ENCODE data around the gene RGN.

Gene RGN

GRCh38 chrX:47060708-47061107 lies 17.5 kb upstream of the RGN start:
- no peaks in the 10 kb centered on the region for H3K36me3 ChIP-seq (ENCODE audit: insufficient read depth)
- no peaks in the 10 kb centered on the region for H3K4me1 ChIP-seq (ENCODE audit: low read depth, poor library complexity, severe bottlenecking)
- no peaks in the 10 kb centered on the region for H3K79me2 ChIP-seq (ENCODE audit: insufficient read depth, low read depth)

GRCh38 chrX:47061238-47061919 lies 16.9 kb upstream of the RGN start:
- Histone ChIP-seq H3K27ac (no peak overlapping the region), H3K9ac (no peak overlapping the region), H2AFZ (ENCODE audit: low read depth) (no peak overlapping the region), H3K4me3 (IDR thresholded peaks at IDR 0.05; ENCODE audit: insufficient read depth, low read depth, low read length) (no peak overlapping the region), H3K4me2 (no peak overlapping the region), H4K20me1 (ENCODE audit: insufficient read depth) (no peaks in the 10 kb centered on the region), H3K36me3 (ENCODE audit: insufficient read depth) (no peaks in the 10 kb centered on the region), H3K4me1 (ENCODE audit: low read depth, poor library complexity, severe bottlenecking) (no peaks in the 10 kb centered on the region), H3K79me2 (ENCODE audit: insufficient read depth, low read depth) (no peaks in the 10 kb centered on the region), H3K27me3 (ENCODE audit: insufficient read depth, low read depth) (no peaks in the 10 kb centered on the region)
- no peak for TF ChIP-seq CTCF (conservative IDR thresholded peaks at IDR 0.05; ENCODE audit: low read depth, low read length)

More at GRCh38 chrX:47060708-47061107, 17.5 kb upstream of the RGN start:
- Histone ChIP-seq H2AFZ (ENCODE audit: low read depth) (no peak overlapping the region), H3K4me3 (IDR thresholded peaks at IDR 0.05; ENCODE audit: insufficient read depth, low read depth, low read length) (no peak overlapping the region), H3K27ac (no peak overlapping the region), H4K20me1 (ENCODE audit: insufficient read depth) (no peaks in the 10 kb centered on the region), H3K27me3 (ENCODE audit: insufficient read depth, low read depth) (no peaks in the 10 kb centered on the region), H3K4me2 (no peak overlapping the region), H3K9ac (no peak overlapping the region)
- TF ChIP-seq CTCF (conservative IDR thresholded peaks at IDR 0.05; ENCODE audit: low read depth, low read length), result no peak

GRCh38 chrX:47063179-47063578 lies 15.1 kb upstream of the RGN start:
- Histone ChIP-seq H3K27me3 (ENCODE audit: insufficient read depth, low read depth) (no peaks in the 10 kb centered on the region), H4K20me1 (ENCODE audit: insufficient read depth) (no peaks in the 10 kb centered on the region), H3K27ac (no peak overlapping the region), H3K4me1 (ENCODE audit: low read depth, poor library complexity, severe bottlenecking) (no peaks in the 10 kb centered on the region), H3K4me3 (IDR thresholded peaks at IDR 0.05; ENCODE audit: insufficient read depth, low read depth, low read length) (no peak overlapping the region), H3K9ac (no peak overlapping the region), H3K36me3 (ENCODE audit: insufficient read depth) (no peaks in the 10 kb centered on the region), H2AFZ (ENCODE audit: low read depth) (no peak overlapping the region), H3K4me2 (no peak overlapping the region), H3K79me2 (ENCODE audit: insufficient read depth, low read depth) (no peaks in the 10 kb centered on the region)
- TF ChIP-seq CTCF (conservative IDR thresholded peaks at IDR 0.05; ENCODE audit: low read depth, low read length), result no peak

GRCh38 chrX:47068214-47068613 lies 10.0 kb upstream of the RGN start:
- no peak for TF ChIP-seq CTCF (conservative IDR thresholded peaks at IDR 0.05; ENCODE audit: low read depth, low read length)
- no peaks in the 10 kb centered on the region for H3K27me3 ChIP-seq (ENCODE audit: insufficient read depth, low read depth)
- no peaks in the 10 kb centered on the region for H3K4me1 ChIP-seq (ENCODE audit: low read depth, poor library complexity, severe bottlenecking)
- no peak overlapping the region for H3K4me2 ChIP-seq
- no peak overlapping the region for H3K27ac ChIP-seq
- no peaks in the 10 kb centered on the region for H4K20me1 ChIP-seq (ENCODE audit: insufficient read depth)
- H3K79me2 ChIP-seq (ENCODE audit: insufficient read depth, low read depth), result no peaks in the 10 kb centered on the region
- H3K36me3 ChIP-seq (ENCODE audit: insufficient read depth), result no peaks in the 10 kb centered on the region
- no peak overlapping the region for H3K4me3 ChIP-seq (IDR thresholded peaks at IDR 0.05; ENCODE audit: insufficient read depth, low read depth, low read length)
- no peak overlapping the region for H3K9ac ChIP-seq
- H2AFZ ChIP-seq (ENCODE audit: low read depth), result no peak overlapping the region

All from KMS-11 (cell line).